IPS DF 4.7 (cell line): ENCODE measurements around the gene IKBKE.

Experiments
- DNase-seq: peaks from one replicate; pipeline ENCODE4 v3.0.0-alpha.2; 2013; ENCODE audit warnings: low spot score; ENCODE audit errors: extremely low read depth

The IKBKE gene

DNA sequence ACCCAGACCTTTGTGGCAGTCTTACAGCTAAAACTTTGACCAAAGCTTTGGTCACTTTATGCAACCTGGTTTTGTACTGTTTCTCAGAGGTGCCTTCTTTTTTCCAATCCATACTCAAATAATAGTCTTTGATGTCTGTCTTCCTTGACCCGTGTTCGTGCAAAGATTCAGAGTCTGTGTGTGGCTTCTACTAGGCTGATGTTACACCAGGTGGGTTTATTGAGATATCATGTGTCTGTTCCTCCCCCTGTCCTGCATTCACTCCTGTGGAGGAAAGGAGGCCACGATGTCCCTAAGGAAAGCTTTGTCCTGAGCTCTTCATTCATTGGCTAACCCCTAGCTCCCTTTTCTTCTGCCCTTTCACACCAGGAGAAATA lies 15.0 kb upstream of the IKBKE start:
- DNase-seq = no peak

DNA sequence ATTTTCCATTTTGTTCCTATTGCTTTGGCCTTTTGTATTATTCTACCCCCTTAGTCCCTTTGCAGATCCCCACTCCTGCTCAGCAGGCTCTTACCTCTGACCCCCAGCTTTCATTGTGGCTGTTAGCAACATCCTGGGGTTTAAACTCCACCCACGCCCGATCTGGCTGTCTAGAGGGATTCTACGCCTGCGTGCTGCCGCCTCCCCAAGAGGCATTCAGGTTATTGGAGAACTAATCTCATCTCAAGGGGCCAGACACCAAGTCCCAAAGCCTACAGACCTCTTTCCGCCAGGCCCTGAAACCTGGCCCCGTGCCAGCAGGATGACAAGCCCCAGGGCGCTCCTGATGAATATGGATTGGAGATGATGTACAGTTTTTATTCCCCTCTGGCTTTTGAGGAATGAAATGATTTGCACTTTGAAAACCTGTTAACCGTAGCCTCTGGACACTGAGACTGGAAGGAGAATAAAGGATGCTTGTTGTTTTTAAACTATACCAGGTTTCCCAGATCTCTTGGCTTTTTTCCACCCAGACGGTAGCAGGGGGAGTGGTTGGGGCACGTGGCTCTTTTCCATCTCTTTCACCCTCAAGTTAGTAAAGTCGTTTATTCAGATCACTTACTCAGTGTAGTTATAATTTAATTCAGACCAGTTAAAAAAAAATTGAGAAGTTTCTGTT lies 14.5 kb upstream of the IKBKE start:
- DNase-seq = no peak

DNA sequence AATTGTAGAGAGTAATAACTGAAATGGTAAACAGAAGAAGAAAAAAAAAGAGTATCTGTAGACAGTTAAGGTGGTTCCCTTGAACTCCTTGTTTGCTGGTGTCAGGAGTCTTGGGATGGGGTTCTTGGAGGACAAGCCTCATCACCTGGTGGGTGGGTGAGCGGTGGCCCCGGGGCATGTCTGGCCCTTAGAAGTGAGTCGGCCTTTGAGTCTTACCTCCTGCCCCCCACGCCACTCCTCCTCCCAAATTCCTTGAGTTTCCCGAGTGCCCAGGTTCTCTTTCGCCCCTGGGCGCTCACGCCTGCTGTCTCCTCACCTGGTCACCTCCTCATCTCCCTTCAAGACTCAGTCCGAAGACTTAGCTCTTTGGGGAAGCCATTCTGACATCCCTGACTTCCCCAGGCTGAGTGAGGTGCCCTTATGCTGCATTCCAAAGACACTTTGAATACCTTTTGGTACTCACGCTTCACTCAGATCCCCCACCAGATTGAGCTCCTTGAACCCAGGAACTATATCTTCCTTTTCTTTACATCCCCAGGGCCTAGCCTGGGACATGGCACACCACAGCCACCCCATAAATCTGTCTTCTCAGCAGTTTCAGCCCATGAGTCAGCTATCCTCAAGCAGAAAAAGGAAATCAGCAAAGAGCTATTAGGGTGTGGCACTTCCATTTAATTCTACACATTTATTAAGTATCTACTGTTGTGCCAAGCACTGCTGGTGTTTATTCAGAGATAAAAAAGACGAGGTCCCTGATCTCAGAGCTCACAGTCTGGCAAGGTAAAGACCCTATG lies 13.5 kb upstream of the IKBKE start:
- DNase-seq = no peak

DNA sequence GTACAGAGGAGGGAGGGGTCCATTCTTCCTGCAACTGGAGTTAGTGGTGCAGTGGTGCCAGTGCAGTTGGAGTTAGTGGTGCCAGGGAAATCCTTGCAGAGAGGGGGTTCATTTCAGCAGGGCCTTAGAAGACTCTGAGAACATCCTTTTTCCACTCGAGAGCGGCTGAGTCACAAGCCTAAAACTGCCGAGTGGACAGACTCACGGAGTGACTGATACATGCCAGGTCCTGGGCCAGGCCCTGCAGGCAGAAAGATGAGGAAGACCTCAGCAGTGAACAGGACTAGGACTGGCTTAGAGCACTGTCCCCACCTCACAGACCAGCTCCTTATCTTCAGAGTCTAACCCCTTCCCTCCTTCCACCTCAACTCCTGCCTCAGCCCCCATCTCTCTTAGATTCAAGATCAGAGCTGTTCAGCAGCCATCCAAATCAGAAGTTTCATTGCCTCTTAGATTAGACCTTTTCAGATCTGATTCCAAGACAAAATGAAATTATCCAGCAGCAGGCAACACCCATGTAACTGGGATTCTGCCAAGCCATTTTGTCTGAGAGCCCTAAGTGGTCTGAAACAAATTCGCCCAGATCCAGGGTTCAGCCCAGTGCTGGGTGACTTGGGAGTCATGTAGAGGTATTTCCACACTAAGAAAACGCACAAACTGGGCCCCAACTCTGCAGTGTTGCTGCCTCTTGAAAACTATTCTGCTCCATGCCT lies 12.7 kb upstream of the IKBKE start:
- DNase-seq = no peak

DNA sequence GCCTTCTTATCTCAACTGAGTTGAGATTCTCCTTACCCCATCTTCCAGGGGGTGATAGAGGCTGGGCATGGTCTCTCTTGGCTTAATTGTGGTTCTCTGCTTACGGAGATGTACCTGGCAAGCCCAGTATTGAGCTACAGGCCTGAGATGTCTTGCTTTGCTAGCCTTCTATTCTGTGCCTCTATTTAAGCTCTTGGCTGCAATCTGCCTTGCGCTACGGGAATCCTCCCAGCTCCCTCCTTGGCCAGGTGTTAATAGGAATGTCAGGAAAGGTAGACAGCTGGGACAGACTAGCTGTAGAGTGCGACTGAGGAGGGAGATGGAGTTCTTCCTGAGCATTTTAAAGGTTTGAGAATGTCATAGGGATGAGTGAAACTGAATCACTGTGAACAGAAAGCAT lies 10.6 kb upstream of the IKBKE start:
- no peak for DNase-seq

DNA sequence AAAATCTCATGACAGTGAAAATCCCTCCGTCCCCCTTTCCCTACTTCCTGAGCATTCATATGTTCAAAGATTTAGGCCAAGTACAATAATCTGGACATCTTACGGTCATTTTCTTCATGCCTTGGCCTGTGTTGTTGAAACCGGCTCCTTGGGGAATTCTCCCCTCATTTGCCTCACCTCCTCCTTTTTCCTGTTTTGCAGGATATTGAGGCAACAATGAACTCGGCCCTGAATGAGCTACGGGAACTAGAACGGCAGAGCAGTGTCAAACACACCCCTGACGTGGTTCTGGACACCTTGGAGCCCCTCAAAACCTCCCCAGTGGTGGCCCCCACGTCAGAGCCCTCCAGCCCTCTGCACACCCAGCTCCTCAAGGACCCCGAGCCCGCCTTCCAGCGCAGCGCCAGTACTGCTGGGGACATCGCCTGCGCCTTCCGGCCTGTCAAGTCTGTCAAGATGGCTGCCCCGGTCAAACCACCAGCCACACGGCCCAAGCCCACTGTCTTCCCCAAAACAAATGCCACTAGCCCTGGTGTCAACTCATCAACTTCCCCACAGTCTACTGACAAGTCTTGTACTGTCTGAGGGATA lies 9.3 kb upstream of the IKBKE start:
- no peak for DNase-seq

DNA sequence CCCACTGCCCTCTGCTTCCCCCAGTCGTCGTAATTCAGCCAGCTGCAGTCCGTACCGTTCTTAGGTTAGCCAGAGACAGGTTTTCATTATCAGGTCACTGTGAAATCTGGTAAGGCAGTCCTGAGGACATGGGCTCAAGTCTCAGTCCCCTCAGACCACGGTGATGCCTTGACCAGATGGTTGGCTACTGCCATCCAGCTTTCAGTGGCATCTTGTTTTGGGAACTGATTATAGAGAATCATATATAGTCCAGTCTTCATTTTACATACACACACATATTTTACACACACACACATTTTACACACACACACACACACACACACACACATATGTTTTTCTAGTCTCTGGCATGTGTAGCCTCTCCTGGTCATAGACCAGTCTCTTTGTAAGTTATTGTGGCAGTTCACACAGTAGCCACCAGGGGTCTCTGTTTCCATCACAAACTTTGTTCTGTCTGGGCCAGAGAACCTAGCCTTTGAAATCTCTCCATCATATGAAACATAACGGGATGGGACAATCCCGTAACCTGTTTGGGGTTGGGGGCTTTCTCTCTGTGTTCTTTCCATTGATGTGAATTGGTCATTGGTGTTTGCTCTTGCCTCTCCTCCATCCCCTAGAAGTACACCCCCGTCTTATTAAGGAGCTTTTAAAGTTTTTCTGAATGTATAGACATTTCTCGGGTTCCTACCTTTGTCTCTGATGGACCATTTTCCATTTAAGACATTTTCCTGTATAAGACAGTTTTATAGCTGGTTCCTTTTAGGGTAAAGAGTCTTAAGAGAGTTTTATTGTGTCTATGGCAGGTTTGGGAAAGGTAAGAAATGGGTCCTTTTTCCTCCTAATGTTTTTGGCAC lies 8.4 kb upstream of the IKBKE start:
- no peak for DNase-seq

DNA sequence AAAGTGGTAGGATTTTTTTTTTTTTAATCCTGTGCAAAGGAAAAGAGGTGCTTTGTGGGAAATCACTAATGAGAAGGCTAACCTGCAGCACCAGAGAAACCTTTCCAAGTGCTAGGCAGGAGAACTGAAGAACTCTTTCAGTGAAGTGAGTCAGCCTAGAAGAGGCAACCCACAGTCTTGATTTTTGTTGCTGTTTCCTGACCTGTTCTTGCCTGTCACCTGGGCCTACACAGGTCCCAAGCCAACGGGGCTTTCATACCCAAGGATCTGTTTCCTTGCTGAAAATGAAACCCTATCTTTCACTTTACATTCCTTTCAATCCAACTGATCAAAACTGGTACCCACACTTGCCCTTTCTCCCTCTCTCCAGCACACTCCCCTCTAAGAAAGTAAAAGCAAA lies 7.1 kb upstream of the IKBKE start:
- DNase-seq = no peak

DNA sequence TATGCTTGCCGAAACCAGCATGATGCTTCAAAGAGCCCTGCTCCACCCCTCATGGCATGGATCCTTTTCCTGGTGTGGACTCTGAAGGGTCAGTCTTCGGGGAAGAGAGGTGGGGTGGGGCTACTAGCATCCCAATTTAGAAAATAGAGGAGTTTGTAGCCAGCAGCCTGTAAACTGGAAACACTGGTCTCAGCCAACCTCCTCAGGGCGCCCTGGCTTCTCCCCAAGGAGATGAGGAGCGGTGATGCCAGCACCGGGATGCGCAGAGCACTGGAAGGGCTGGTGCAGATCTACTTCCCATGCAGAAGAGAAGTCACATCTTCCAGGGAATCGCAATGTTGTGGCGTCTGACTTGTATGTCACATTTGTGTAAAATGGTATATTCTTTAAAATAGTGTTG lies 6.4 kb upstream of the IKBKE start:
- no peak for DNase-seq

DNA sequence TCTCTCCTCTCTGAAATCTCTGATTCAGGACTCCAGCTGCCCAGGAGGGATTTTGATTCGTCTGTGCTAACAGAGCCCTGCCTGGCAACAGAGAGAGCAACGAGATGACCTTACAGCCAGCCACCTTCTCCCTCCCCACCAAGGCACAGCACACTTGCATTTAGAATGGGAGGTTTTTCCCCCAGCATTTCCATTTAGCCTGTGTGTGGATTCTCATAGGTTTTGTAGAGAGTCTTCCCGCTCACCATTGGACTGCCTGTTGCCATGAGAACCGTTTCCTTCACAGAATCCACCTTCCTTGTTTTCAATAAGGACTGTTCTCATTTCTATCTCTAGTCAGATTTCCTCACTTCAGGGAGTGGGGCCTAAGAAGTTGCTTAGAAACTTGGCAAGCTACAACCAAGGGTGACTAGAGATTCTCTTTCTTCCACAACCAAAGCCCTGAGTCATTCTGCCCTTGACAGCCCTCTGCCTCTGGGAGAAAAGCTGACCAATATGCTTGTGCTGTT lies 5.8 kb upstream of the IKBKE start:
- DNase-seq = no peak

DNA sequence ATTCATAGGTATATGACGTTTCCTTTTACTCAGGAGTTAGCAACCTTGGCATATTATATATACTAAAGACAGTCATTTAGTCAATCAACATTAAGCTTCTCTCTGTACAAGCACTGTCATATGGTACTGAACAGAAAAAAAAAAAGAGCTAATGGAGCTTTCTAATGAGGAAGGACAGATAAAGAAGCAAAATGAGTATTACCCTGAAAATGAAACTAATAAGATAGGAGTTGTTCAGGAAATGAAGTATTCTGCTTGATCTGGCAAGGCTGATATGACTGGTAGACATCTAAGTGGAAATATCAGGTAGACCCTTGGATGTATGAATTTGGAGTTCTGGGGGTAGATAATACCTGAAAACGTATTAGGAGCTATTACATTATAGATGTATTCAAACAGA lies 4.3 kb upstream of the IKBKE start:
- no peak for DNase-seq

DNA sequence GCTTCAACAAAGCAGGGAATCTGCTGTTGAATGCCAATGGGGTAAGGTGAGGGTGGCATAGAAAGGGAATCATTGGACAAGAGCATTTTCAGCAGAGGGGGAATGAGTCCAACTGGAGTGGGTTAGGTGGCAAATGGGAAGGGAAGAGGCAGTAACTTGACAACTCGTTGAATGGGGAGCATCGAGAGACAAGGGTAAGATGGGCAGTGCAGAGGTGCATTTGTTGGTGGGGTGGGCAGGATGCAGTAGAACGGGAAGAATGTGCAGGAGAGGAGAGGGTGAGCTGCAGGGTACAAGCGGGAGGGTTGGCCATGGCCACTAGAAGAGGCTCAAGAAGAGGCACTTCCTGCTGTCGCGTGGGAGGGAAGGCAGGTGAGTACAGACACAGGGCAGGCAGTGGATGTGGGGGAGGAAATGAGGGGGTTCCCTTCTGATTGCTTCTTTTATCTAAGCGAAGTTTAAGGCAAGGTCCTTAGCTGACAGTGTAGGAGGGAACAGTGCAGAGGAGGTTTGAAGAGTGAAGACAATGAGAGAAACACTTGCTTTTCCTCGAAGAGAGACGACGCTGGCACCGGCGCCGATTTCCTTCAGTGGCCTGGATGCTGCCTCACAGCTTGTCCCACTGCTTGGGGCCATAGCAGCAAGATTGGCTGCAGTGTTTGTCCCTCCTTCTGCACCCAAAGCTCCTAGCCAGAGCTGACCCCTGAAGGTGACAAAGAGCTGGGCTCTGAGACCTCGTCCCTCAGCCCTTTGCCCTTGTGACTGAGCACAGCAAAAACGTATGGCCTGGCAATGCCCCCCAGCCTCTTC lies 3.2 kb upstream of the IKBKE start:
- no peak for DNase-seq

DNA sequence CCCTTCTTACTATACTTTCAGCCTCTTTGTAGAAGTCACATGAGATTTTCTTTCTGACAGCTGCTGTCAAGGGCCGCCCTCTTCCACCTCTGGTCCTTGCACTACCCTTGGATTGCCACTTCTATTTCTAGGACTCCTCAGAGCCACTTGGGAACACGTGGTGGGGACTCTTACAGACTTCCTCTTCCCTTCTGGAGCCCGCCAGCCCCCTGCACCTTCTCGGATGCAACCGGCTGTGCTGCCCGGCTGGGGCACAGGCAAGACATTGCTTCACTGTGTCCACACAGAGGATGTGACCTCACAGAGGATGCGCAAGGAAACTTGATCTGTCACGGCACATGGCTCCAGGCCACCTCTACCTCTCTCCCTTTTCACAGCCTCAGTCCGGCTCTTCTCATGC lies 2.4 kb upstream of the IKBKE start:
- DNase-seq = no peak

DNA sequence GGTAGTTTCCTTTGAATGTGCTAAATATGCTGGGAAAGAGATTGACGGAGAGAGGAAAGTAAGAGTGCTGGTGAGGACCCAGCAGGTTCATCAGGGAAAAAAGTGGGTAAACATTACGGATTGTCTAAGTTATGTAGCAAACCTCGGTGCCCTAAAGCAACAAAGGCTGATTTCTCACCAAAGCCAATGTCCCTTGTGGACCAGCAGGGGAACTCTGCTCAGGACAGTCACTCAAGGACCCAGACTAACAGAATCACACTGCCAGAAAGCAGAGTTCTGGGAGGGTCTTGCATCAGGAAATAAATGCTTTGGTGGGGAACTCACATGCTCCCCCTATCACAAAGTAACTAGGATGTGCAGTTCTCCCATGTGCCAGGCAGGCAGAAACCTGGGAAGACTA lies 1.7 kb upstream of the IKBKE start:
- no peak for DNase-seq

DNA sequence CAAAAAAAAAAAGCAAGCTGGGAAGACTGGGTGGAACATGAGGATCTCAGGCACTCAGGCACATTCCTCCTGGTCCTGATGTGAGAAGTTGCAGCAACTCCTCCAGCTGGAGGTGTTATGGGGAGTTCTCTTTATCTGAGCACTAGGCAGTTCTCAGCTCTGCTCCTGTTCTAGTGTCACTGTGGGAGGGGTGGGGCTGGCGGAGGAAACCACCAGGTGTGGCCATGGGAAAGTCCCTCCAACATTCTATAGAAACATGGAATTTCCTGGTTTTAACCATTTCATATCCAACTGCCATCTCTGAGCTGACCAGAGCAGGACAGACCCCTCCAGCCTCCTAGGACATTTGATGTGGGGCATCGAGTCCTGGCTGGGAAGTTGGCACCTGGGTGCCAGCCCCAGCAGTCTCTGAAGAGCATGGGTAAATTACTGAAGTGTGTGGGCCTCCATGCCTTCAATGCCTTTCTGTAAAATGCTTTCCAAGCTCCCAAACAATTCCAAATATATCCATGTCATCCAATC lies 804 bp upstream of the IKBKE start:
- DNase-seq = no peak

DNA sequence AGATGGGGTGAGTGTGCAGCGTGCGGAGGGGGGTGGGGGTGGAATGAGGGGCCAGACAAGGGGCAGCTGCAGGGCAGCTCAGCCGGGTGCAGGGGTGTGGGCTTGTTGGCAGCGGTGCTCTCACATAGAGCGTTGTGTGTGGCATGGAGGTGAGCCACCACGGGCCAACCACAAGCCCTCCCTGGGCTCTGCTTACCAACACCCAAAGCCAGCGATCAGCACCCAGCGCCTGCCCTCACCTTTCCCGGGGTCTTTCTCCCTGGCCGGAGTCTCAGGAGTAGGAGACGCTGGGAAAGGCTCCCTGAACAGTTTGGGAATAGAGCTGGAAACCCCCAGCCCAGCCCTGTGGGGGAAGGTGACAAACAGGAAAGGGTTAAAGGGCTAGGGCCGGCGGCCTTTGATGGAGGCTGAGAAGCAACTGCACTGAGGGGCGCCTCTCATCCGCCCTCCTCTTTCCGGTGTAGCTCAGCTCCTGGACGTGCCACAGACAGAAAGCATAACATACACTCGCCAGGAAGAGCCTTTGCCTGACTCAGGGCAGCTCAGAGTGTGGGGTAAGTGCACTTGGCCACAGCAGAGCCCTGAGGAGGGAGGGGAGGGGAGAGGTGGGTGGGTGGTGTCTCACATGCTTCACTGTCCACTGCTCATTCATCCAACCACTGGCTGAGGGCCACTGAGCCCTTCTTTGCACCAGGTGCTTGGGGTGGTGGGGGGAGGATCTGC lies 577 bp downstream of the IKBKE start:
- no peak for DNase-seq

DNA sequence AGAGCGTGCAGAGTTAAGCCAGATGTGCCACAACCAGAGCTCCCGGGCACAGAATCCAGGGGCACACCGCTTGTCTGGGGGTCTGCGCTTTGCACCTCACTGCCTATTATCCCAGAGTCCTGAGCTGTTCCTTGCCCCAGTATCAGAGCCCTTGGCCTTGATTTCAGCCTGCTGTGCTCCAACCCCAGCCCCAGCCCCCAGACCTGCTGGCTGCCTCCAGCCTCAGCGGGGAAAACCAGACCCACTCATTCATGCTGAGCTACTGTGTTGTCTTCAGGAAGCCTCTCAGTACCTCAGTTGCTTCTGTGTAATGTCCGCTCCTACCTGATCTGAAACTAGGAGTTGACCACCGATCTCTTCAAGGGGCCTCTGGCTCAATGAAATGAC lies 1.1 kb downstream of the IKBKE start:
- no peak for DNase-seq

DNA sequence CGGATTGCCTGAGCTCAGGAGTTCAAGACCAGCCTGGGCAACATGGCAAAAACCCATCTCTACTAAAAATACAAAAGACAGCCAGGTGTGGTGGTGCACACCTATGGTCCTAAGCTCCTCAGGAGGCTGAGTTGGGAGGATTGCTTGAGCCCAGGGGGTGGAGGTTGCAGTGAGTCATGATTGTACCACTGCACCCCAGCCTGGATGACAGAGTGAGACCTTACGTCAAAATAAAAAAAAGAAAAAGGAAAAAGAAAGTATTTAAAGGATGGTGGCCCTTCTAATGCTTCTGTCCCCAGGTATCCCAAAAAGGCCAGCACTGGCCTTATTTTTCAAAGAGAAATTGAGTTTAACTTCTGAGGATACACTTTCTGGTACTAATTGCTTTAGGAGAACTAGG lies 1.7 kb downstream of the IKBKE start:
- no peak for DNase-seq

DNA sequence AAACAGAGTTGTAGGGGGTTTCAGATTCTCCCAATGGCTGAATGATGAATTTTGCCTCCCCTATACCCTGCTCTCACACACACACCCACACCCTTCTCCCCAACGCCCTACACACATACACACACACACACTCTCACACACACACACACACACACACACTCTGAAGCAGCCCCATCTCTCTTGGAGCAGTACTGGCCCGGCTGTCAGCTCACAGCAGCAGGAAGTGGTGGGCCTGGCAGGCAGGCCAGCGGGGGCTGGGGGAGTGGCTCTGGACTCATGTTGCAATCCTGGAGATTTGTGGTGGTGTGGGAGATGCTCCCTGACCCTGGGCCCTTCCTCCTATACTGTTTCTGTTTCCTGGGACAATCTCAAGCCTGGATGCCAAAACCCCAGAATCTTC lies 2.2 kb downstream of the IKBKE start:
- DNase-seq = no peak
